Prostate gland (tissue), 2 donors: ENCODE data around the gene TNS3.

Experiments used
- POLR2A ChIP-seq: fragments of 450-650 bp; IDR thresholded peaks from one replicate; pipeline ENCODE4 v1.6.1; 2016; ENCODE audit warnings: antibody characterized with exemption, mild to moderate bottlenecking
- TF ChIP-seq, protein P1 (sequence below), 4 experiments: fragments of 200-600 bp in 2 of 4; fragments of 450-650 bp in 2 of 4; sonication (generic) in 2 of 4; IDR thresholded peaks; 1 replicate in 3 of 4; 2 replicates in 1 of 4; pipeline ENCODE4 v1.5.1; 2016 to 2019; ENCODE audit warnings: antibody characterized with exemption in 4 of 4, mild to moderate bottlenecking in 2 of 4, moderate library complexity in 2 of 4

DNA sequence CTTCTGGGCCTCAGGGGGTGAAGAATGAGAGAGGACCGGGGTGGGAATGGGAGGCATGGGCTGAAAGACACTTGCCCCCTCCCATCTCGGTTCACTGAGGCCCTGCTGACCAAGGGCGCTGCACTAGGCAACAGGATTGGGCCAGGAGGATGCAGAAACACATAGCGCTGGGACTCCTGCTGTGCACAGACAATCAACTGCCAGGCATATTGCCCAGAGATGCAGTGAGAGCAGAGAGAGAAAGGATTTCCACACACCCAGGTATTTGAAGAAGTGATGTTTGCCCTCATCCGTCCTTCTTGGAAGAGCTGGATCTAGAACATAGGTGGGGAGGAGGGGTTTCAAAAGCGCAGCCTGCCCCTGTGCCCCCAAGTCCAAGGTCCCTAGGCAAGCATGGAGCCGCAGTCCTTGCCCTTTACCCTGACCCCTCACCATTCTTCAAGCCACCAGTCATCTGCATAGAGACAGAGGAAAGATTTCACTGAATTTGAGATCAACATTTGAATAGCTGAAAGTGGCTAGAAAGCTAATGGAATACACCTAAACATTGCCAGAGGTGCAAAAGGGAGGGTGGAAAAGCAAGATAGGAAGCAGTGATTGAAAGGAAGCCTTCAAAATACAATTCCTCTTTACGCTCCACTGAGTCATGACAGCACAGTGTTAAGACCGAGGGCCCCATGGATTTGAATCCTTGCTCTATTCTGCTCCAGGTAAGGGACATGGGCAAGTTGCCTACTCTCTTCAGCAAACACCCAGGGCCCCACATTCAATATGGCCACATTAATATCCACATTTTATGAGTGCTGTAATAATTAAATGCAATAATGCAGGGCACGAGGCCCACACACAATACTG is 44.2 kb upstream of the TNS3 start:
- TF ChIP-seq, protein P1, sequence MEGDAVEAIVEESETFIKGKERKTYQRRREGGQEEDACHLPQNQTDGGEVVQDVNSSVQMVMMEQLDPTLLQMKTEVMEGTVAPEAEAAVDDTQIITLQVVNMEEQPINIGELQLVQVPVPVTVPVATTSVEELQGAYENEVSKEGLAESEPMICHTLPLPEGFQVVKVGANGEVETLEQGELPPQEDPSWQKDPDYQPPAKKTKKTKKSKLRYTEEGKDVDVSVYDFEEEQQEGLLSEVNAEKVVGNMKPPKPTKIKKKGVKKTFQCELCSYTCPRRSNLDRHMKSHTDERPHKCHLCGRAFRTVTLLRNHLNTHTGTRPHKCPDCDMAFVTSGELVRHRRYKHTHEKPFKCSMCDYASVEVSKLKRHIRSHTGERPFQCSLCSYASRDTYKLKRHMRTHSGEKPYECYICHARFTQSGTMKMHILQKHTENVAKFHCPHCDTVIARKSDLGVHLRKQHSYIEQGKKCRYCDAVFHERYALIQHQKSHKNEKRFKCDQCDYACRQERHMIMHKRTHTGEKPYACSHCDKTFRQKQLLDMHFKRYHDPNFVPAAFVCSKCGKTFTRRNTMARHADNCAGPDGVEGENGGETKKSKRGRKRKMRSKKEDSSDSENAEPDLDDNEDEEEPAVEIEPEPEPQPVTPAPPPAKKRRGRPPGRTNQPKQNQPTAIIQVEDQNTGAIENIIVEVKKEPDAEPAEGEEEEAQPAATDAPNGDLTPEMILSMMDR (IDR thresholded peaks at IDR 0.05) = no peak
- no peak for TF ChIP-seq POLR2A
